DMS53 (cell line): ENCODE results near the gene HSPA6.
"Not testable (repeated sequence)": the region's sequence is repeated elsewhere in the genome, so short reads cannot be mapped to it uniquely, and the experiment has no call there.

Experiments used
- DNase-seq: peaks from one replicate; lab custom pipeline; 2025; lab: John Stamatoyannopoulos, UW

The HSPA6 gene

GRCh38 chr1:161532644-161533567 is 8.6 kb downstream of the HSPA6 start:
- not testable (repeated sequence) for DNase-seq

GRCh38 chr1:161537068-161537669 is 12.8 kb downstream of the HSPA6 start:
- DNase-seq, result peak; percentile 23

DNA sequence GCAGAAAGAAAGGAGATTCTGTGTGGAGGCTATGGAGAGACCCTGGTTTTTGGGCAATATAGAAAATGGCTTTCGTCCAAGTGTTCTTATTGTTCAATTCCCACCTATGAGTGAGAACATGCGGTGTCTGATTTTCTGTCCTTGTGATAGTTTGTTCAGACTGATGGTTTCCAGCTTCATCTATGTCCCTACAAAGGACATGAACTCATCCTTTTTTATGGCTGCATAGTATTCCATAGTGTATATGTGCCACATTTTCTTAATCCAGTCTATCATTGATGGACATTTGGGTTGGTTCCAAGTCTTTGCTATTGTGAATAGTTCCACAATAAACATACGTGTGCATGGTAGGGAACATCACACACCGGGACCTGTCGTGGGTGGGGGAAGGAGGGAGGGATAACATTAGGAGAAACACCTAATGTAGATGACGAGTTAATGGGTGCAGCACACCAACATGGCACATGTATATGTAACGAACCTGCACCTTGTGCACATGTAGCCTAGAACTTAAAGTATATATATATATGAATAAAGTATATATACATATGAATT is 14.7 kb downstream of the HSPA6 start:
- peak; percentile 29 for DNase-seq

GRCh38 chr1:161539731-161540569 is 15.6 kb downstream of the HSPA6 start:
- DNase-seq, result peak; percentile 95

- DNase-seq, result peak; percentile 49
Measured at GRCh38 chr1:161540570-161540960, 16.2 kb downstream of the HSPA6 start.

DNA sequence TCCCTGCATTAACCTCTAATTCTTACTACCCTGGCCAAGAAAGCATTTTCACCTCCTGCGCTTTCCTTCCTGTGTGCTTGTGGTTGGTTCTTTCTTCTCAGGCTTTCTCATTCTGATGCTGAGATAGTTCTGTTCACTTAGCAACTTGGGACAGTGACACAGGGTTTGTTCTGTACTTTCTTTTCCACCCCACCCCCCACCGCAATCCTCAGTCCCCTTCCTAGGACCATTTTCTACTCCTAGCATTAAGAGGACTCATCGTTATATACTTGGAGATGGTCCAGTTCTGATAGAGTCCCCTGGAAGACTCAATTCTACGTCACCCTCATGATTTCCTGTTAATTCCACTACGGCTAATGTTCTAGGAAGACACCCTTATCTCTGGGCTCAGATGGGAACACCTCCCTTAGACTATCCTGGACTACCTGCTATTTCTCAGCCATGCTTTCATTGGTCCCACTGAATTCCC is 17.8 kb downstream of the HSPA6 start:
- DNase-seq, result not testable (repeated sequence)

DNA sequence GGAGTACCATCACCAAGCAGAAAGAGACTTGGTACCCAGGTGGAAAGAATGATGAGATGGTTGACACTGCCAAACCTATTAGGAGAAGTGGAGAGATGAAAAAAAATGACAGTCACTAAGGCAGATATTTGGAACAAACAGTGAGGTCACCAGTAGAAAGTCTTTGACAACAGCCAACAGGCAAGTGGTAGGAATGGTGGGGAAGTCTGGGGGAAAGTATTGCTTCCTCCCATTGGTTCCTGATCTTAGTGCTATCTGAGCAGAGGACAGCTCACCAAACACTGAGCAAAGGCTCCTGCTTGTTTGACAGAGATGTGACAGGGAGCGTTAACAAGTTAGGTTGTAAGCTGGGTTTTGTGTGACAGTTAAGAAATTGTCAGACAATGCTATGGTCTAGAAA is 18.8 kb downstream of the HSPA6 start:
- DNase-seq, result not testable (repeated sequence)

- not testable (repeated sequence) for DNase-seq
Measured at GRCh38 chr1:161545005-161545731, 20.8 kb downstream of the HSPA6 start.

DNA sequence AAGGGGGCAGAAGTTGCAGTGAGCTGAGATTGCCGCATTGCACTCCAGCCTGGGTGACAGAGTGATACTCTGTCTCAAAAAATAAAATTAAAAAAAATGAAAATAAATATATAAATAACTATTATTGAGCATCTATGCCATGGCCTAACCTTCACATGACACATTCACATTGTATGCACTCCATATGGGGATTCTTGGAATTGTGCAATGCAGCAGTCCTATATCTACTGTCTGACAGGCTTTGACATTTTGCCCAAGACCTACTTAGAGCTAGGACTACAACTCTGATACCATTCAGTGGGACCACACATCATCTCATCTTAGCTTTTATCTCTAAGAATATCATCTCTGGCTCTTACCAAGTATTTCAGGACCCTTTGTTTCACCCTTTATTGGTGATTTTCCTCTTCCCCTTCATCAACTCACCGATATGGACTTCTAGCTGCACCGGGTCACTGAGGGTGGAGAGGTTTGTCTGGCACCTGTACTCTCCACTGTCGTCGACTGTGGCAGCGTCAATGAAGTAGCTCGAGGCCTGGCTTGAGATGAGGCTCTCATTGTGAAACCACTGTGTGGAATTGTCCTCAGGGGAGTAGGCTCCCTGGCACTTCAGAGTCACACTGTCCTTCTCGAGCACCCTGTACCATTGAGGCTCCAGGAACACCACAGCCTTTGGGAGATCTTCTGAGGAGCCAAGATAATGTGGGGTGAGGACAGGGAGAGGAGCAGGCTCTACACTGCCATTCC is 23.8 kb downstream of the HSPA6 start:
- DNase-seq, result not testable (repeated sequence)

DNA sequence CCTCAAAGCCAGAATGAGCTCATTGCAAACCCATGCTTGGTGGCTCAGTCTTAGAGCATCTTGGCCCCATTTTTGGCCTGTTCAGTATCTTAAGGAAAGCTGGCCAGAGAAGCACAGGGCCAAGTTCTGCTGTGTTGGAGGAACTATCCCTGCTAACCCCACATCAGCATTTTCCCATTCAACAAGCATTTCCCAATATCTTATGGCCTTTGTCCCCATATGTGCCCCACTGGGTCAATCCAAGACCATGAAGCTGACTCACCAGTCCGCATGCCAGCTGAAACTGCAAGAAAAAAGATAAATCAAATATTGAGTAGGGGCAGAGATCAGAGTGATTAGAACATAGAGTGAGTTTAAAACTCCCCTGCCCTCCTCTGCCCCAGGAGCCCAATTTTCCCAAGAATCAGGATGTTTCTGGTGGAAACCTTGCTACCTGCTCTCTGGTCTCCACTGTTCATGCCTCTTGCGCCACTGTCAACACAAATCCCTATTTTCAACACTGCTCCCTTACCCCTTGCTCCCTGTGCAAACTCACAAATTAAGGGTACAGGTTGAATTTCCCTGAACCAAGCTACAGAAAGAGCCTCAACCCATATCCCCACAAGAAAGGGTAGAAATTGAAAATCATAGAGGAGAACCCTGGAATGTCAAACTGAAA is 24.5 kb downstream of the HSPA6 start:
- not testable (repeated sequence) for DNase-seq

DNA sequence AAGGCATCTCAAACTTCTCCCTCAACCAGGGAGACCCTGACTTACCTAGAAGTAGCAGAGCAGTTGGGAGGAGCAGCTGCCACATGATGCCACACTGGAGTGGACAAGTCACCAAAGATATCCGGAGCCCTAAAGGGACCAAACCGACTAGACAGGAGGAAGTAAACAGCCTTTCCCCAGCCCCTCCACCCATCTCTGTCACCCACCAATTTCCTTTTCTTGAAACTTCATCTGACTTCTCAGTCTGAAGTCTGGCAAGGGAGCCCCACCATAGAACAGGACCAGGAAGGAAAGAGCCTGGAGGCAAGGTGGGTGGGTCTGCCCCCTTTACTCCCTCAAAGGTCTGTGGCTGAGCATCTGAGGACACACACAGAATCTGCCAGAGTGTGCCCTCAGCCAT is 25.3 kb downstream of the HSPA6 start, which contains the start of gene FCGR3A:
Gene FCGR3A (minus strand): TSS at position 167 of the 400 bp plus-strand sequence. CDS start 82 bp downstream, at position 85.
- DNase-seq, result no peak

DNA sequence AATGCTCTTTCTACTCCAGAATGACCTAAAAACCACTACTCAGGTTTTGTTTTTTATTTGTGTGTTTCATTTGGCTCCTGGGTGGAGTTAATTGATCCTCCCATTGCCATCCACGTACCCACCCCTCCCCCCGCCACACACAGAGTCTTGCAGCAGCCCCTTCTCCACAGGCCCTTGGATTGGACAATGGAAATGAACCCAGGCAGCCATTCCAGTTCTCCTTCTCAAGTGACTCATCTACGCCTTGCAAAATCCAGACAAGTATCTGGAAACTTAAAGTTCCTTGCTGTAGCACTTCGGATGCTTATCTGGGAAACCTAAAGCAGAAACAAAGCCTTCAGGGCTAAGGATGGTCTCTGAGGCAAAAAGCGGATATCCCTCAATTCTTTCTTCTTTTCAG is 26.6 kb downstream of the HSPA6 start:
- not testable (repeated sequence) for DNase-seq

DNA sequence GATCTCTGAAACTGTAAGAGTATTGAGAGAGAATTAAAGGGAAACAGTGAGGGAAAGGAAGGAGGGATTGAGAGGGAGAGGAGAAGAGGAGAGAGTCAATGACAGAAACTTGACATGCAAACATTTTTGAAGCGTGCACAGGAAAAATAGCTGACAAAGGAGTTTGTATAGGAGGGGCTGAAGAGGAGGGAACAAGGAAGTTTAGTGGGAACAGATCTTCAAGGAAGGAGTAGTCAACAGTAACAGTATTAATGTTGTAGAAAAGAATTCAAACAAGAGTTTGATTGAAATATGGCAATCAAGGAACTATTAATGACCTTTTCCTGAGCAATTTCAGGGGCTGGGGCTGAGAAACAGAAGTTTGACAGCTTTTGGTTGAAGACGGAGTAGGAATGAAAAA is 29.3 kb downstream of the HSPA6 start:
- not testable (repeated sequence) for DNase-seq

GRCh38 chr1:161554340-161554739 is 30.0 kb downstream of the HSPA6 start:
- not testable (repeated sequence) for DNase-seq

- not testable (repeated sequence) for DNase-seq
Measured at GRCh38 chr1:161554815-161555417, 30.6 kb downstream of the HSPA6 start.

DNA sequence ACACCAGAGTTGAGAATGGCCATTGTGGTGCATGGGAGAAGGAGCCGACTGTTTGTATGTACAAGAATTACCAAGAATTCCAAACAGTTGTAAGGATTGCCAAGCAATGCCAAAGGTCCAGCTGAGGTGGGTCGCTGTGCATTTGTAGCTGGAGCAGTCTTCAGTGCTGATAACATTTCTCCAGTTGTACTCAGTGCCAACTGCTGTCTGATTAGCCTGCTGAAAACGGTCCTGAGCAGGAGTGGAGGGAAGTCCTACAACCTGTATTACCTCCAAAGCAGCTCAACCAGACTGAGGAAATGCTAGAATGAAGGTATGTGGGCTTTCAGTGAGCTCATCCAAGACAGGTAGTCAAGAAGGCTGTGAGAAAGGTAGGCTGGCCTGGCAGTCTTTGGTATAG is 31.8 kb downstream of the HSPA6 start:
- DNase-seq, result not testable (repeated sequence)

GRCh38 chr1:161556990-161557389 is 32.6 kb downstream of the HSPA6 start:
- DNase-seq, result not testable (repeated sequence)

- DNase-seq, result not testable (repeated sequence)
Measured at GRCh38 chr1:161557506-161558450, 33.4 kb downstream of the HSPA6 start.
